GM13976 (cell line): ENCODE results near the gene FGA.

Experiments
- DNase-seq: peaks from one replicate; pipeline ENCODE4 v3.0.0; 2012; ENCODE audit warnings: low spot score
- CTCF ChIP-seq: IDR thresholded peaks from 2 replicates; pipeline ENCODE4 v1.5.1; 2012; ENCODE audit warnings: borderline replicate concordance, mild to moderate bottlenecking; ENCODE audit not compliant: insufficient read depth; ENCODE audit errors: extremely low read depth, missing control alignments, control extremely low read depth
- in situ Hi-C: fragments of 300-500 bp; cut with MboI; formaldehyde crosslinking; loops from one replicate; pipeline ENCODE4 v1.12.0; 2022; ENCODE audit warnings: low sequenced_read_pairs, mixed read lengths, inconsistent platforms; ENCODE audit not compliant: unreplicated experiment

Gene FGA

GRCh38 chr4:154623436-154623835, 32.9 kb upstream of the FGA start:
- DNase-seq = no peak
- in situ Hi-C loops = no loop called here
- no peak for TF ChIP-seq CTCF

GRCh38 chr4:154622598-154622997, 32.1 kb upstream of the FGA start:
- DNase-seq = peak; percentile 50
- in situ Hi-C loops = no loop called here
- peak; percentile 51 for TF ChIP-seq CTCF

- TF ChIP-seq CTCF = no peak
- in situ Hi-C loops = no loop called here
- DNase-seq = no peak
Observed at GRCh38 chr4:154620111-154620510, 29.6 kb upstream of the FGA start.

- in situ Hi-C loops = loop anchor here (5.0 kb wide), 1 partner anchor 67 kb away; the partner anchor contains the start of gene PLRG1
- peak; percentile 50 for TF ChIP-seq CTCF
Observed at GRCh38 chr4:154618708-154619315, 28.3 kb upstream of the FGA start.

GRCh38 chr4:154617820-154618317, 27.3 kb upstream of the FGA start:
- no peak for TF ChIP-seq CTCF
- in situ Hi-C loops = loop anchor here (5.0 kb wide), 1 partner anchor 66 kb away; the partner anchor contains the start of gene PLRG1
- no peak for DNase-seq

More at GRCh38 chr4:154618708-154619315, 28.3 kb upstream of the FGA start:
- peak; percentile 35 for DNase-seq

GRCh38 chr4:154616731-154617130, 26.2 kb upstream of the FGA start:
- in situ Hi-C loops = loop anchor here (5.0 kb wide), 1 partner anchor 64 kb away; the partner anchor contains the start of gene PLRG1
- TF ChIP-seq CTCF = no peak
- peak; percentile 30 for DNase-seq
